Astrocyte of the spinal cord (primary cell): ENCODE data around the gene RACK1.

Source experiments
- DNase-seq: peaks from one replicate; pipeline ENCODE4 v3.0.0; 2011; ENCODE audit warnings: low read depth, low spot score
- H3K4me3 ChIP-seq: 2 replicates; pipeline ENCODE4 v1.5.1; 2011; ENCODE audit warnings: low read depth, mild to moderate bottlenecking, low read length, moderate library complexity
- in situ Hi-C: cut with HindIII; loops from 2 replicates; pipeline ENCODE4 v1.10.0; 2017; ENCODE audit warnings: low sequenced_read_pairs
- TF ChIP-seq, protein P1 (sequence below): IDR thresholded peaks from 2 replicates; pipeline ENCODE4 v1.5.1; 2012; ENCODE audit warnings: low read depth, mild to moderate bottlenecking, low read length, inconsistent platforms

Gene RACK1

DNA sequence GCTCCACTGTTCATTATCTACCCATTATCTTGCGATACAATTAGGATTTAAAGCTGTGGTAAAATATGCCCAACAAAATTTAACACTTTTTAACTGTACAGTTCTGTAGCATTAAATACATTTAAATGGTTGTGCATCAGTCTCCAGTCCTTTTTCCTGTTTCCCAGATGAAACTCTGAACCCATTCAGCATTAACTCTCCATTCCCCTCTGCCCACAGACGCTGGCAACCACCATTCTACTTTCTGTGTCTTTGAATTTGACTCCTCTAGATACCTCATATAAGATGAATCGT lies 35.8 kb downstream of the RACK1 start:
- in situ Hi-C loops: no loop called here
- no peak for DNase-seq
- no peak overlapping the region for H3K4me3 ChIP-seq

DNA sequence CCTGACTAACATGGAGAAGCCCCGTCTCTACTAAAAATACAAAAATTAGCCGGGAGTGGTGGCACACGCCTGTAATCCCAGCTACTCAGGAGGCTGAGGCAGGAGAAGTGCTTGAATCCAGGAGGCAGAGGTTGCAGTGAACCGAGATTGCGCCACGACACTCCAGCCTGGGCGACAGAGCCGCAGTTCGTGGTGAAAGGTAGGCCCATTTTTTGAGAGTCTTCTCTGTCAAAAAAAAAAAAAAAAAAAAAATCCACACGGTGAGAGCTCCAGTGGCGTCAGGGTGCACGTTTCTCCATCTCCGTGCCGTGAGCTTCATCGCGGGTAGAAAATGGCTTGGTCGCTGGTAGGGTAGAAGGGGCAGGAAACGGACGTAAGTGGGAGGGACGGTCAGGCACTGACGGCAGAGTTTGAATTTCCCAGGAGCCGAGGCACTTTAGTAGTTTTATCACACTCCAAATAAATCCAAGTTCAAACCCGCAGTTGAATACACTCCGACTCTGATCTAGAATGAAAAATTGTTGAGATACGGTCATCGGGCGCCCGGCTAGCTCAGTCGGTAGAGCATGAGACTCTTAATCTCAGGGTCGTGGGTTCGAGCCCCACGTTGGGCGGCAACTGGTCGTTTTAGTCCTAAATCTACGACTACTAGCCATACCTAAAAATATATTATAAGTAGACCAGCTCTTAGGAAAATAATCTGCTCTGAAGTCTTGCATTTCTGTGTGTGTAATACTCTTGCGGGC lies 36.3 kb downstream of the RACK1 start:
- peak; percentile 94 for DNase-seq
- in situ Hi-C loops: no loop called here
- TF ChIP-seq, protein P1, sequence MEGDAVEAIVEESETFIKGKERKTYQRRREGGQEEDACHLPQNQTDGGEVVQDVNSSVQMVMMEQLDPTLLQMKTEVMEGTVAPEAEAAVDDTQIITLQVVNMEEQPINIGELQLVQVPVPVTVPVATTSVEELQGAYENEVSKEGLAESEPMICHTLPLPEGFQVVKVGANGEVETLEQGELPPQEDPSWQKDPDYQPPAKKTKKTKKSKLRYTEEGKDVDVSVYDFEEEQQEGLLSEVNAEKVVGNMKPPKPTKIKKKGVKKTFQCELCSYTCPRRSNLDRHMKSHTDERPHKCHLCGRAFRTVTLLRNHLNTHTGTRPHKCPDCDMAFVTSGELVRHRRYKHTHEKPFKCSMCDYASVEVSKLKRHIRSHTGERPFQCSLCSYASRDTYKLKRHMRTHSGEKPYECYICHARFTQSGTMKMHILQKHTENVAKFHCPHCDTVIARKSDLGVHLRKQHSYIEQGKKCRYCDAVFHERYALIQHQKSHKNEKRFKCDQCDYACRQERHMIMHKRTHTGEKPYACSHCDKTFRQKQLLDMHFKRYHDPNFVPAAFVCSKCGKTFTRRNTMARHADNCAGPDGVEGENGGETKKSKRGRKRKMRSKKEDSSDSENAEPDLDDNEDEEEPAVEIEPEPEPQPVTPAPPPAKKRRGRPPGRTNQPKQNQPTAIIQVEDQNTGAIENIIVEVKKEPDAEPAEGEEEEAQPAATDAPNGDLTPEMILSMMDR: no peak
- peak overlapping the region; percentile 65 for H3K4me3 ChIP-seq

More for the DNA sequence above, 35.8 kb downstream of the RACK1 start:
- TF ChIP-seq, protein P1: no peak

DNA sequence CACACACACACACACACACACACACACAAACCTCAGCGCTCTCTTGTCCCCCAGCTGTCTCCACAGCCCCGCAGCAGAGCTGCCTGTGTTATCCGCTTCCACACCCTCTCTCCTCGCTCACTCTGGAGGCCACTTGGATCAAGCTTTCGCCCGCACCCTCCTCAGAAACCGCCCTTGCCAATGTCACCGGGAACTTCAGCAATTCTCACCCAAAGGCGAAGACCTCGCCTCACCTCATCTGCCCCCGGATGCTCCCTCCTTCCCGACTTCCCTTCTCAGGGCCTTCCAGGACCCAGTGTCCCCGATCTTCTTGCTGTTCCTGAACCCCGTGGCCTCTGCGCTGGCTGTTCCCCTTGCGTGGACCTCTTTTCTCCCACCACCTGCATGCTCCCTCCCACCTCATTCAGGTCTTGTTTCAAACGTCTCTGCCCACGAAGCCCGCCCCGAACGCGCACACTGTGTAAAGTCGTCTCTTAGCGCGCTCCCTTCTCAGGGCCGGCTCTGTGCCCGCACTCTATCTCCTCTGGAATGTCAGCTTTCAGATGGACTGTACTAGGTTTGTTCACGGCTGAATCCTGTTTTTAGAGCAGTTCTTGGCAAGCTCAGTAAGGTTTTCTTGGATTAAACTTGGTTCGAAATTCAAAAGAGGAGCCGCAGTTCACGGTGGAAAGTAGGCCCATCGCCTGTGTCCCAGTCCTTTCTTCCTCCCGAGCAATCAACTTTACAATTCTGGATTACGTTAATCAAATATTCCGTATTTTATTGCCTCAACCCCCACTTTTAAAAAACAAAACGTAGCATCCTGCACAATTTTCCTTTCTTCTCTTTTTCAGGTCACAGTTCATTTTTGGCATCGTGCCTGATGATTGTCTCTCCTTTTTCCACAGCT lies 37.7 kb downstream of the RACK1 start:
- TF ChIP-seq, protein P1: no peak
- no peak for DNase-seq
- in situ Hi-C loops: no loop called here
- peak overlapping the region; percentile 65 for H3K4me3 ChIP-seq

DNA sequence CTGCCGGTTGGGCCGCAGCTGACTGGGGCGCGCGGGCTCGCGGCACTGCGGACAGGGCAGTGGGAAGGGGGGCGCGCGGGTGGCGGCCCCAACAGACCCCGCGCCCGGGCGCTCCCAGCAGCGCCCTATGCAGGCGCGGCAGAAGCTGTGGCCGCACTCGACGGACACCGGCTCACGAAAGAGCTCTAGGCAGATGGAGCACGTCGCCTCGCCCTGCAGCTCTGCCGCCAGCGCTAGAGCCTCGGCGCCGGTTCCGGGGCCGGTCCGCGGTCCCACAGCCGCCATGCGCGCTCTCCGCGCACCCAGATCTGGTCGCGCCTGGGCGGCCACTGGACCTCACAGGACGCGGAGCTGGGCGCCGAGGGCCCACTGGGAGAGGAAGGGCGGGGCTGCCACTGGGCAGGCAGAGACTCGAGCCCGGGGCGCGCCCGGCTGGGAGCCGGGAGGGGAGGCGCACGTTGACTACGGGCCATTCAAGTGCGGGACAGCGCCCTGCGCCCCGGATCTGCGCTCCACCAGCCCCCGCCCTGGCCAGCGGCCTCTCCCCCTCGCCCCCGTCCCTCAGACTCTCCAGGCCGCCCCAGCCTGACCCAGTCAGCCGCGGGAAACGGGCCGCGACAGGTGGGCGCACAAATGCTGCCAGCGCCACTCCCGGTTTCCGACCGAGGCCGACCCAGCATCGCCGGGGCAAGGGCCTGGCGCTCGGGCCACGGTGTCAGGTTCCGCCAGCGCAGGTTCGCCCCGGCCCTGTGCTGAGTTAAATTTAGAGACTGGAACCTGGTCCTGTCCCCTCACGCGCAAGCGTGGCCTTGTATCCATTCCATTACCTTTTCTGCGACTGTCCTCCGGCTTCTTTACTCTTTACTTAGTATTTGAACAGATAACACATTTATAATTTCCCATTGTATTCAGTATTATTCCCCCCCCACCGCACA lies 38.6 kb downstream of the RACK1 start, which contains the start of gene TRIM7:
Gene TRIM7 (minus strand): TSS at position 371 of the 935 bp plus-strand sequence. CDS start 86 bp downstream, at position 285.
- in situ Hi-C loops: no loop called here
- peak within 1 kb of the TSS; percentile 65 for H3K4me3 ChIP-seq
- DNase-seq: peak; percentile 25
- TF ChIP-seq, protein P1: no peak

DNA sequence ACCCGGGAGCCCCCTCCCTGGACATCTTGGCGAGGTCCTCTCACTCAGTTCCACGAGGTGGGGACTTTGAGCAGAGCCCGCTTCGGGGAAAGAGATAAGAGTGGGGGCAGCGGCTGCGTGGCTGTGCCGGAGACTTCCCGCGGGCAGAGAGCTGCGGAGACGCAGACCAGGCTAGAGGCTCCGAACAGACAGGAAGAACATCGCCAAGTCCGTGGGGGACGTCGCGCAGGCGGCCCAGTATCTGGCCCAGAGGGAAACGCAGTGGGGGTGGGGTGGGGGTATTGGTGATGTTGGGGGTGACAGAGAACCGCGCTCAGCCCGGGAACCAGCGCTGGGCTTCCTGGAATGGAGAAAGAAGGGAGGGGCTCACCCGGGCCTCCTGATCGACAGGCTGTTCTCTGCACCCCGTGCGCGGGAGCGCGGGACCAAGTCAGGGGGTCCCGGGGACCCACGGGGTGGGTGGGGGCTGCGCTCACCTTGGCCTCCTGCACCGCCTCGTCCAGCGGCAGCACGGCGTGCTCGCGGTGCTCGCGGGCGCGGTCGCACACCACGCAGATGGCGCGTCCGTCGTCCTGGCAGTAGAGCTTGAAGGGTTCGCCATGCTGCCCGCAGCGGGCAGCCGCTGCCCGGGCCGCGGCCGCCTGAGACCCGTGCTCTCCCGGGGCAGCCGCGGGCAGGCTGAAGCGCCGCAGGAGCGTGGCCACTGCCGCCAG lies 39.4 kb downstream of the RACK1 start:
- in situ Hi-C loops: no loop called here
- peak overlapping the region; percentile 30 for H3K4me3 ChIP-seq
- peak; percentile 21 for DNase-seq
- TF ChIP-seq, protein P1: no peak
